Stimulated activated naive CD8-positive, alpha-beta T cell treated with anti-CD3 and anti-CD28 coated beads, Interleukin-15, Interleukin-2, amounts not matched to agents 100 ng/mL and 50 ng/mL, for 24 hours (primary cell): ENCODE measurements around the gene TMEM35B.
"Not testable (repeated sequence)": the region's sequence is repeated elsewhere in the genome, so short reads cannot be mapped to it uniquely, and the experiment has no call there.

Experiments
- H3K27ac Mint-ChIP-seq: one replicate; pipeline ENCODE4 v1.8.0; 2021; ENCODE audit warnings: mild to moderate bottlenecking, mixed read lengths
- H3K27me3 Mint-ChIP-seq: one replicate; pipeline ENCODE4 v1.8.0; 2021; ENCODE audit warnings: mixed read lengths
- H3K36me3 Mint-ChIP-seq: one replicate; pipeline ENCODE4 v1.8.0; 2021; ENCODE audit warnings: low read depth, mixed read lengths
- H3K4me1 Mint-ChIP-seq: one replicate; pipeline ENCODE4 v1.8.0; 2021; ENCODE audit warnings: low read depth, mixed read lengths
- H3K4me3 Mint-ChIP-seq: one replicate; pipeline ENCODE4 v1.8.0; 2021; ENCODE audit warnings: mild to moderate bottlenecking, mixed read lengths
- H3K9me3 Mint-ChIP-seq: one replicate; pipeline ENCODE4 v1.8.0; 2021; ENCODE audit warnings: mixed read lengths

Gene TMEM35B

DNA sequence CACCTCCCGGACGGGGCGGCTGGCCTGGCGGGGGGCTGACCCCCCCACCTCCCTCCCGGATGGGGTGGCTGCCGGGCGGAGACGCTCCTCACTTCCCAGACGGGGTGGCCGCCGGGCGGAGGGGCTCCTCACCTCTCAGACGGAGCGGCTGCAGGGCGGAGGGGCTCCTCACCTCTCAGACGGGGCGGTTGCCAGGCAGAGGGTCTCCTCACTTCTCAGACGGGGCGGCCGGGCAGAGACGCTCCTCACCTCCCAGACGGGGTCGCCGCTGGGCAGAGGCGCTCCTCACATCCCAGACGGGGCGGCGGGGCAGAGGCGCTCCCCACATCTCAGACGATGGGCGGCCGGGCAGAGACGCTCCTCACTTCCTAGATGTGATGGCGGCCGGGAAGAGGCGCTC, 17.5 kb downstream of the TMEM35B start:
- H3K4me3 Mint-ChIP-seq, H3K36me3 Mint-ChIP-seq, H3K9me3 Mint-ChIP-seq, H3K27ac Mint-ChIP-seq, H3K27me3 Mint-ChIP-seq, H3K4me1 Mint-ChIP-seq: not testable (repeated sequence)

DNA sequence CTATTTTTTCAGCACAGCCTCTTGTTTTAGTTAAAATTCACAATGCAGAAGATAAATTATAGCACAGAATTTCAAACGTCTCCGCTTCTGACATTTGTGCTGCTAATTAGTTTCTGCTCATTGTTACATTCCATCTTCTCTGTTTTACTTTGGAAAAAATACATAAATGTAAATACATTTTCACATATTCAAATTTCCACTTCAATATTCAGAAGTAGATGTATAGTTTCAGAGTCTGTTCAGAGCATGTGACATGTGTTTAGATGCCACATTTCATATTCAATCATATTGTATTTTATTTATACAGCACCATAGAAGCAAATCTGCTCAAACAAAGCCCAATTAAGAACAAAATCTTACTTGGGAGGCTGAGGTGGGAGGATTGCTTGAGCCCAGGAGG, 19.6 kb downstream of the TMEM35B start:
- Mint-ChIP-seq H3K27me3 (no peaks in the 10 kb centered on the region), H3K9me3 (no peaks in the 10 kb centered on the region), H3K4me1 (peaks cover 2% of the 10 kb centered on the region), H3K4me3 (no peak overlapping the region), H3K36me3 (no peaks in the 10 kb centered on the region), H3K27ac (no peak overlapping the region)

DNA sequence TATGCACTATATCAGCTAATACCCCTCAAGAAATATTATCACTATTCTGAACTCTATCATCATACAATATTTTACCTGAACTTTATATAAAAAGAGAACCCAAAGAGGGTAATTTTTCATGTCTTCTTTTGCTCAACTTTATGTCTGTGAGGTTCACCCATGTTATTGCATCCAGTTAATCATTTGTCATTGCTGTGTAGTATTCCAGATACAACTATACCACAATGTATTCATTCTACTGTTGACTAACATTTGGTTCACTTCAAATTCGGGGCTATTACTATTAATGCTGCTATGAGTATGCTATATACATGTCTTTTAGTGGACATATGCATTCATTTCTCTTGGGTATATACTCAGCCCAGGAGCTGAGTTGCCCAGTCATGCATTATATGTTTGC, 34.7 kb downstream of the TMEM35B start:
- Mint-ChIP-seq H3K4me3 (no peak overlapping the region), H3K27ac (no peak overlapping the region), H3K4me1 (no peaks in the 10 kb centered on the region), H3K36me3 (peaks cover 8% of the 10 kb centered on the region), H3K27me3 (peaks cover 12% of the 10 kb centered on the region), H3K9me3 (no peaks in the 10 kb centered on the region)

DNA sequence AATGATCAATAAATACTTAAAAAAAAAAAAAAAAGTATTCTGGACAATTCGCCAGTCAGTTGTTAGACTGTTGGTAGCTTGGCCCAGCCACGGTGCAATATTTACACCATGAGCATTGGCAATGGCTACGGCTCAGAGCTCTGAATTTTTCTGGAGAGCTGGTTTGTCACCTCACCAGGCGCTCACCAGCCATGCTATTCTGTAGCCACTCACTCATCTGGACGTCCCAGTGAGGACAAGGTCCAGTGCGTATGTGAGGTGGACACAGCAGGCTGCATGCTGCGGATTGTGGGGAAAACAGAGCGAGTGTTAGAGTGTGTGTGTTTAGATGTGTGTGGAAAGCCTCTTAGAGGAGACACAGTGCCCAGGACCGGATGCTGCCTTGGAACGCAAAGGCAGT, 36.4 kb downstream of the TMEM35B start:
- H3K9me3 Mint-ChIP-seq, H3K36me3 Mint-ChIP-seq, H3K4me1 Mint-ChIP-seq, H3K27ac Mint-ChIP-seq, H3K4me3 Mint-ChIP-seq: not testable (repeated sequence)
- peaks cover 12% of the 10 kb centered on the region for H3K27me3 Mint-ChIP-seq

DNA sequence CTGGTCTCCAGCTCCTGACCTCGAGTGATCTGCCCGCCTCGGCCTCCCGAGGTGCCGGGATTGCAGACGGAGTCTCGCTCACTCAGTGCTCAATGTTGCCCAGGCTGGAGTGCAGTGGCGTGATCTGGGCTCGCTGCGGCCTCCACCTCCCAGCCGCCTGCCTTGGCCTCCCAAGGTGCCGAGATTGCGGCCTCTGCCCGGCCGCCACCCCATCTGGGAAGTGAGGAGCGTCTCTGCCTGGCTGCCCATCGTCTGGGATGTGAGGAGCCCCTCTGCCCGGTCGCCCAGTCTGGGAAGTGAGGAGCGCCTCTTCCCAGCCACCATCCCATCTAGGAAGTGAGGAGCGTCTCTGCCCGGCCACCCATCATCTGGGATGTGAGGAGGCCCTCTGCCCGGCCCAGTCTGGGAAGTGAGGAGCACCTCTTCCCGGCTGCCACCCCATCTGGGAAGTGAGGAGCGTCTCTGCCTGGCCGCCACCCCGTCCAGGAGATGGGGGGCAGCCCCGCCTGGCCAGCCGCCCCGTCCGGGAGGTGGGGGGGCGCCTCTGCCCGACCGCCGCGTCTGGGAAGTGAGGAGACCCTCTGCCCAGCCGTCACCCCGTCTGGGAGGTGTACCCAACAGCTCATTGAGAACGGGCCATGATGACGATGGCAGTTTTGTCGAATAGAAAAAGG, 37.4 kb downstream of the TMEM35B start:
- peaks cover 17% of the 10 kb centered on the region for H3K27me3 Mint-ChIP-seq
- H3K4me1 Mint-ChIP-seq, H3K27ac Mint-ChIP-seq, H3K36me3 Mint-ChIP-seq, H3K9me3 Mint-ChIP-seq, H3K4me3 Mint-ChIP-seq: not testable (repeated sequence)

DNA sequence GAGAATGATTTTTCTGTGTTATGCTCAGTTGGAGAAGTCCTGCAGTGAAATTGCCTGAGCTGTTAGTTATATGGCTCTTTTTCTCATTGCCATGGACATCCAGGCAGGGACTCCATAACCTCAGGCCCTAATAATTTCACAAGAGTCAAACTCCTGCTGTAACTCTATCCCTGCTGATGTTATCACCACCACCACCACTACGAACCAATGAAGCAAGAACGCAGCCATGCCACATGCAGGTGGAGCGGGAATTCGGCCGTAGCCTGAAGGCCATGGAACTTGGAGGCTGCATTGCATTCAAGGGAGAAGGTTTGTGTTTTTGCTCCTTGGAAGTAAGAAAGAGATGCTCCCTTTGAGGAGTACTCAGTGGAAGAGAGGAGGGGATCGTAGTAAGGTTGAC, 38.9 kb downstream of the TMEM35B start:
- peaks cover 5% of the 10 kb centered on the region for H3K36me3 Mint-ChIP-seq
- H3K27me3 Mint-ChIP-seq: peaks cover 24% of the 10 kb centered on the region
- no peaks in the 10 kb centered on the region for H3K9me3 Mint-ChIP-seq
- H3K4me1 Mint-ChIP-seq: no peaks in the 10 kb centered on the region
- H3K4me3 Mint-ChIP-seq: no peak overlapping the region
- no peak overlapping the region for H3K27ac Mint-ChIP-seq

DNA sequence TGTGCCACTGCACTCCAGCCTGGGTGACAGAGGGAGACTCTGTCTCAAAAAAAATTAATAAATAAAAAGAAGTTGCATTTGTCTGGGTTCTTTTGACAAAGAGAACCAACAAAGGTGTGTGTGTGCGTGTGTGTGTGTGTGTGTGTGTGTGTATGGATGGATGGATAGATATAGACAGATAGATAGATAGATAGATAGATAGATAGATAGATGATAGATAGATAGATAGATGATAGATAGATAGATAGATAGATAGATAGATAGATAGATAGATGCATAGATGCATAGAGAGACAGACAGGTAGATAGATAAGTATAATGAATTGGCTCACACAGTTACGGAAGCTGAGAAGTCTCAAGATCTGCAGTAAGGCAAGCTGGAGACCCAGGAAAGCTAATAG, 43.3 kb downstream of the TMEM35B start:
- H3K27me3 Mint-ChIP-seq: peaks cover 43% of the 10 kb centered on the region
- H3K4me3 Mint-ChIP-seq, H3K4me1 Mint-ChIP-seq, H3K27ac Mint-ChIP-seq, H3K9me3 Mint-ChIP-seq, H3K36me3 Mint-ChIP-seq: not testable (repeated sequence)
